ENCODE results near the gene GFER.

Gene GFER

GRCh38 chr16:2036200-2036966 lies 52.4 kb downstream of the GFER start:
- Mint-ChIP-seq H3K36me3 (ENCODE audit: insufficient read depth) (no peaks in the 10 kb centered on the region), H3K4me1 (ENCODE audit: low read depth in 2 of 2) (no peaks in the 10 kb centered on the region), H3K9me3 (no peaks in the 10 kb centered on the region), H3K27ac (no peak overlapping the region), H3K27me3 (no peaks in the 10 kb centered on the region), H3K4me3 (no peak overlapping the region)
- ATAC-seq (replicated peaks) (no peak), DNase-seq (no peak)

GRCh38 chr16:2037115-2037514 lies 53.1 kb downstream of the GFER start:
- H3K9me3 Mint-ChIP-seq = no peaks in the 10 kb centered on the region
- H3K4me3 Mint-ChIP-seq = no peak overlapping the region
- no peak overlapping the region for H3K27ac Mint-ChIP-seq
- H3K36me3 Mint-ChIP-seq (ENCODE audit: insufficient read depth) = no peaks in the 10 kb centered on the region
- H3K27me3 Mint-ChIP-seq = no peaks in the 10 kb centered on the region
- ATAC-seq (replicated peaks) (no peak), DNase-seq (no peak)
- H3K4me1 Mint-ChIP-seq (ENCODE audit: low read depth in 2 of 2) = no peaks in the 10 kb centered on the region
